T1000 (cell line): ENCODE results near the gene SAT2.

ENCODE experiments used
- DNase-seq: peaks from one replicate; lab custom pipeline; 2025; ENCODE audit warnings: mixed read lengths; lab: John Stamatoyannopoulos, UW

The SAT2 gene

GRCh38 chr17:7590743-7591142 is 36.9 kb downstream of the SAT2 start:
- DNase-seq = peak; percentile 49

GRCh38 chr17:7589891-7590691 is 37.5 kb downstream of the SAT2 start, which contains the start of gene SOX15:
Gene SOX15, minus strand, starts transcription at chr17:7590094. Its CDS starts 418 bp downstream, at chr17:7589676.
- peak; percentile 66 for DNase-seq

- DNase-seq = peak; percentile 64
Observed at GRCh38 chr17:7589204-7589868, 38.3 kb downstream of the SAT2 start.

GRCh38 chr17:7588553-7589203 is 38.9 kb downstream of the SAT2 start:
- DNase-seq = no peak

GRCh38 chr17:7587420-7588151 is 40.0 kb downstream of the SAT2 start:
- peak; percentile 68 for DNase-seq

GRCh38 chr17:7586673-7587419 is 40.8 kb downstream of the SAT2 start:
- DNase-seq = no peak

- DNase-seq = peak; percentile 93
Observed at GRCh38 chr17:7583253-7584109, 44.1 kb downstream of the SAT2 start, which contains the start of gene MPDU1. Gene MPDU1, plus strand, starts transcription at chr17:7583852. Its CDS starts 11 bp downstream, at chr17:7583863.

GRCh38 chr17:7582396-7583252 is 45.0 kb downstream of the SAT2 start:
- no peak for DNase-seq

- DNase-seq = no peak
Observed at GRCh38 chr17:7580604-7581575, 46.7 kb downstream of the SAT2 start.

GRCh38 chr17:7579834-7580603 is 47.6 kb downstream of the SAT2 start:
- DNase-seq = no peak

- DNase-seq = peak; percentile 81
Observed at GRCh38 chr17:7579001-7579833, 48.4 kb downstream of the SAT2 start, which contains the start of gene CD68. Gene CD68, plus strand, starts transcription at chr17:7579638. Its CDS starts 40 bp downstream, at chr17:7579678.

- DNase-seq = no peak
Observed at GRCh38 chr17:7577327-7578199, 50.1 kb downstream of the SAT2 start.

- no peak for DNase-seq
Observed at GRCh38 chr17:7576432-7576937, 51.1 kb downstream of the SAT2 start.
